ELR (cell line): ENCODE data around the gene ZNF219.
A peak's percentile ranks its signal among the peaks of the same experiment; 100 is the strongest.

Experiments used
- DNase-seq: peaks from one replicate; pipeline ENCODE4 v3.0.0-alpha.2; 2015; ENCODE audit warnings: low read depth

The ZNF219 gene

GRCh38 chr14:21098076-21098891 lies at the start of gene ZNF219:
Gene ZNF219, minus strand, starts transcription at chr14:21098655. Its CDS starts 5,064 bp downstream, at chr14:21093591.
- peak; percentile 34 for DNase-seq

GRCh38 chr14:21145437-21145836 lies 47.0 kb upstream of the ZNF219 start:
- DNase-seq, result no peak

GRCh38 chr14:21142357-21142756 lies 43.9 kb upstream of the ZNF219 start:
- DNase-seq, result no peak

GRCh38 chr14:21136024-21136423 lies 37.6 kb upstream of the ZNF219 start:
- DNase-seq, result peak; percentile 42

- DNase-seq, result no peak
Observed at GRCh38 chr14:21133901-21134300, 35.4 kb upstream of the ZNF219 start.

- no peak for DNase-seq
Observed at GRCh38 chr14:21123429-21123828, 25.0 kb upstream of the ZNF219 start.

- DNase-seq, result no peak
Observed at GRCh38 chr14:21121122-21121521, 22.7 kb upstream of the ZNF219 start.

- DNase-seq, result no peak
Observed at GRCh38 chr14:21120686-21121085, 22.2 kb upstream of the ZNF219 start.

- DNase-seq, result no peak
Observed at GRCh38 chr14:21118933-21119332, 20.5 kb upstream of the ZNF219 start.

GRCh38 chr14:21113369-21113768 lies 14.9 kb upstream of the ZNF219 start:
- DNase-seq, result no peak

- no peak for DNase-seq
Observed at GRCh38 chr14:21112255-21112654, 13.8 kb upstream of the ZNF219 start.

GRCh38 chr14:21109377-21110138 lies 11.1 kb upstream of the ZNF219 start:
- DNase-seq, result no peak

GRCh38 chr14:21108791-21109190 lies 10.3 kb upstream of the ZNF219 start:
- DNase-seq, result no peak

- peak; percentile 40 for DNase-seq
Observed at GRCh38 chr14:21107283-21107800, 8.9 kb upstream of the ZNF219 start.

GRCh38 chr14:21106498-21107282 lies 8.2 kb upstream of the ZNF219 start:
- peak; percentile 74 for DNase-seq

- DNase-seq, result peak; percentile 43
Observed at GRCh38 chr14:21106176-21106497, 7.7 kb upstream of the ZNF219 start.

GRCh38 chr14:21105095-21105494 lies 6.6 kb upstream of the ZNF219 start:
- no peak for DNase-seq

GRCh38 chr14:21104448-21105060 lies 6.1 kb upstream of the ZNF219 start:
- peak; percentile 83 for DNase-seq

- peak; percentile 97 for DNase-seq
Observed at GRCh38 chr14:21103710-21104447, 5.4 kb upstream of the ZNF219 start.

- no peak for DNase-seq
Observed at GRCh38 chr14:21103411-21103709, 4.9 kb upstream of the ZNF219 start.
